Activated CD4-positive, alpha-beta T cell treated with anti-CD3 and anti-CD28 coated beads, Interleukin-2, amount 10 ng/mL, durations not matched to agents 24 days and 14 days (primary cell): ENCODE data around the gene ZNF317. TPM values are rescaled to one million over a fixed set of nuclear protein-coding genes. Genes with fewer than 3 reads are reported as not detected.

Experiments used
- DNase-seq: peaks from one replicate; pipeline ENCODE4 v3.0.0; 2022
- H3K27ac Mint-ChIP-seq: one replicate; pipeline ENCODE4 v1.8.0; 2022; ENCODE audit warnings: mild to moderate bottlenecking, mixed read lengths
- H3K27me3 Mint-ChIP-seq: one replicate; pipeline ENCODE4 v1.8.0; 2022; ENCODE audit warnings: mixed read lengths
- H3K36me3 Mint-ChIP-seq: one replicate; pipeline ENCODE4 v1.8.0; 2022; ENCODE audit warnings: low read depth, mild to moderate bottlenecking, mixed read lengths
- H3K4me1 Mint-ChIP-seq: one replicate; pipeline ENCODE4 v1.8.0; 2021; ENCODE audit warnings: mixed read lengths
- H3K4me3 Mint-ChIP-seq: one replicate; pipeline ENCODE4 v1.8.0; 2022; ENCODE audit warnings: mild to moderate bottlenecking, moderate library complexity, mixed read lengths
- H3K9me3 Mint-ChIP-seq: one replicate; pipeline ENCODE4 v1.8.0; 2021; ENCODE audit warnings: mixed read lengths
- intact Hi-C: fragments of 100-400 bp; cut with micrococcal nuclease; formaldehyde crosslinking; loops from one replicate; pipeline ENCODE4 v1.15.1; 2023
- total RNA-seq: library from RNA; stranded (reverse); gene quantifications from 2 replicates; pipeline ENCODE4 v1.2.3, GENCODE V29; 2022

ZNF317 gene
- total RNA-seq: 47.1 and 50.2 TPM in 2 replicates

- peaks cover 4% of the 10 kb centered on the region for H3K9me3 Mint-ChIP-seq
- no peaks in the 10 kb centered on the region for H3K27me3 Mint-ChIP-seq
- intact Hi-C loops: loop anchor here (1.0 to 2.0 kb wide), 5 partner anchors 168 to 656 kb away; partner anchors contain the start of genes MBD3L1, ZNF266, ZNF558 and ZNF561
- peak within 1 kb of the TSS; percentile 97 for H3K4me3 Mint-ChIP-seq
- H3K4me1 Mint-ChIP-seq: peaks cover 24% of the 10 kb centered on the region
- H3K36me3 Mint-ChIP-seq: peaks cover 40% of the 10 kb centered on the region
- DNase-seq: peak; percentile 97
- H3K27ac Mint-ChIP-seq: peak within 1 kb of the TSS; percentile 97
Observed at GRCh38 chr19:9140159-9140874, at the start of gene ZNF317. Gene ZNF317 (plus strand): TSS chr19:9140397. CDS start chr19:9156017, 15,620 bp downstream.

- intact Hi-C loops: no loop called here
- Mint-ChIP-seq H3K9me3 (peaks cover 5% of the 10 kb centered on the region), H3K4me1 (no peaks in the 10 kb centered on the region), H3K27ac (no peak within 1 kb of the TSS), H3K27me3 (no peaks in the 10 kb centered on the region), H3K36me3 (no peaks in the 10 kb centered on the region), H3K4me3 (no peak within 1 kb of the TSS)
- DNase-seq: no peak
Observed at GRCh38 chr19:9107375-9107774, 32.8 kb upstream of the ZNF317 start, which contains the start of gene OR7G2. Gene OR7G2 (minus strand): TSS chr19:9107475. CDS start chr19:9103243, 4,232 bp downstream.

GRCh38 chr19:9109959-9110358 lies 30.2 kb upstream of the ZNF317 start:
- Mint-ChIP-seq H3K27me3 (no peaks in the 10 kb centered on the region), H3K27ac (no peak overlapping the region), H3K9me3 (peaks cover 5% of the 10 kb centered on the region), H3K4me3 (no peak overlapping the region), H3K4me1 (no peaks in the 10 kb centered on the region), H3K36me3 (no peaks in the 10 kb centered on the region)
- DNase-seq: no peak
- intact Hi-C loops: no loop called here

GRCh38 chr19:9115307-9115813 lies 24.8 kb upstream of the ZNF317 start, which contains the start of gene OR7G1:
Gene OR7G1 (minus strand): TSS chr19:9115763. CDS start chr19:9115763, 0 bp downstream.
- H3K9me3 Mint-ChIP-seq: peaks cover 5% of the 10 kb centered on the region
- H3K36me3 Mint-ChIP-seq: no peaks in the 10 kb centered on the region
- no peak within 1 kb of the TSS for H3K4me3 Mint-ChIP-seq
- intact Hi-C loops: no loop called here
- no peaks in the 10 kb centered on the region for H3K4me1 Mint-ChIP-seq
- no peak for DNase-seq
- no peak within 1 kb of the TSS for H3K27ac Mint-ChIP-seq
- H3K27me3 Mint-ChIP-seq: no peaks in the 10 kb centered on the region

GRCh38 chr19:9116547-9116946 lies 23.6 kb upstream of the ZNF317 start:
- Mint-ChIP-seq H3K27me3 (no peaks in the 10 kb centered on the region), H3K4me1 (no peaks in the 10 kb centered on the region), H3K27ac (no peak overlapping the region), H3K36me3 (no peaks in the 10 kb centered on the region), H3K4me3 (no peak overlapping the region), H3K9me3 (peaks cover 7% of the 10 kb centered on the region)
- intact Hi-C loops: no loop called here
- DNase-seq: no peak

GRCh38 chr19:9126900-9127405 lies 13.2 kb upstream of the ZNF317 start, which contains the start of gene OR7G3:
Gene OR7G3 (minus strand): TSS chr19:9126950. CDS start chr19:9126950, 0 bp downstream.
- no peak for DNase-seq
- no peaks in the 10 kb centered on the region for H3K27me3 Mint-ChIP-seq
- no peak within 1 kb of the TSS for H3K4me3 Mint-ChIP-seq
- no peak within 1 kb of the TSS for H3K27ac Mint-ChIP-seq
- H3K9me3 Mint-ChIP-seq: no peaks in the 10 kb centered on the region
- no peaks in the 10 kb centered on the region for H3K36me3 Mint-ChIP-seq
- peaks cover 2% of the 10 kb centered on the region for H3K4me1 Mint-ChIP-seq
- intact Hi-C loops: no loop called here

GRCh38 chr19:9128171-9128570 lies 12.0 kb upstream of the ZNF317 start:
- H3K27ac Mint-ChIP-seq: no peak overlapping the region
- no peak for DNase-seq
- H3K4me3 Mint-ChIP-seq: no peak overlapping the region
- H3K36me3 Mint-ChIP-seq: no peaks in the 10 kb centered on the region
- intact Hi-C loops: no loop called here
- no peaks in the 10 kb centered on the region for H3K9me3 Mint-ChIP-seq
- peaks cover 2% of the 10 kb centered on the region for H3K4me1 Mint-ChIP-seq
- no peaks in the 10 kb centered on the region for H3K27me3 Mint-ChIP-seq

- intact Hi-C loops: no loop called here
- H3K27ac Mint-ChIP-seq: no peak overlapping the region
- H3K27me3 Mint-ChIP-seq: no peaks in the 10 kb centered on the region
- H3K4me3 Mint-ChIP-seq: no peak overlapping the region
- peaks cover 2% of the 10 kb centered on the region for H3K4me1 Mint-ChIP-seq
- no peaks in the 10 kb centered on the region for H3K36me3 Mint-ChIP-seq
- DNase-seq: peak; percentile 58
- H3K9me3 Mint-ChIP-seq: no peaks in the 10 kb centered on the region
Observed at GRCh38 chr19:9130965-9131364, 9.2 kb upstream of the ZNF317 start.

- Mint-ChIP-seq H3K36me3 (no peaks in the 10 kb centered on the region), H3K4me1 (peaks cover 4% of the 10 kb centered on the region), H3K4me3 (no peak overlapping the region), H3K27me3 (no peaks in the 10 kb centered on the region), H3K9me3 (no peaks in the 10 kb centered on the region), H3K27ac (no peak overlapping the region)
- intact Hi-C loops: no loop called here
- DNase-seq: no peak
Observed at GRCh38 chr19:9132422-9132821, 7.8 kb upstream of the ZNF317 start.

GRCh38 chr19:9139609-9140158 lies 513 bp upstream of the ZNF317 start:
- intact Hi-C loops: loop anchor here (1.0 to 5.0 kb wide), 7 partner anchors 68 to 888 kb away; partner anchors contain the start of genes MBD3L1, ZNF266, ZNF558 and ZNF561
- H3K27me3 Mint-ChIP-seq: no peaks in the 10 kb centered on the region
- H3K36me3 Mint-ChIP-seq: peaks cover 34% of the 10 kb centered on the region
- H3K27ac Mint-ChIP-seq: peak overlapping the region; percentile 97
- H3K9me3 Mint-ChIP-seq: peaks cover 4% of the 10 kb centered on the region
- H3K4me3 Mint-ChIP-seq: peak overlapping the region; percentile 97
- peaks cover 24% of the 10 kb centered on the region for H3K4me1 Mint-ChIP-seq
- no peak for DNase-seq

GRCh38 chr19:9144920-9145319 lies 4.7 kb downstream of the ZNF317 start:
- intact Hi-C loops: no loop called here

GRCh38 chr19:9146882-9147281 lies 6.7 kb downstream of the ZNF317 start:
- no peak overlapping the region for H3K4me3 Mint-ChIP-seq
- intact Hi-C loops: no loop called here
- H3K9me3 Mint-ChIP-seq: peaks cover 43% of the 10 kb centered on the region
- H3K36me3 Mint-ChIP-seq: peaks cover 90% of the 10 kb centered on the region
- DNase-seq: no peak
- H3K27ac Mint-ChIP-seq: no peak overlapping the region
- peaks cover 9% of the 10 kb centered on the region for H3K4me1 Mint-ChIP-seq
- H3K27me3 Mint-ChIP-seq: no peaks in the 10 kb centered on the region

More at GRCh38 chr19:9144920-9145319, 4.7 kb downstream of the ZNF317 start:
- peaks cover 17% of the 10 kb centered on the region for H3K4me1 Mint-ChIP-seq
- DNase-seq: no peak
- peaks cover 28% of the 10 kb centered on the region for H3K9me3 Mint-ChIP-seq
- peaks cover 82% of the 10 kb centered on the region for H3K36me3 Mint-ChIP-seq
- H3K4me3 Mint-ChIP-seq: no peak overlapping the region
- no peaks in the 10 kb centered on the region for H3K27me3 Mint-ChIP-seq
- H3K27ac Mint-ChIP-seq: no peak overlapping the region

GRCh38 chr19:9148697-9149096 lies 8.5 kb downstream of the ZNF317 start:
- DNase-seq: no peak
- intact Hi-C loops: no loop called here
- Mint-ChIP-seq H3K4me3 (no peak overlapping the region), H3K4me1 (peaks cover 4% of the 10 kb centered on the region), H3K9me3 (peaks cover 48% of the 10 kb centered on the region), H3K36me3 (peaks cover 95% of the 10 kb centered on the region), H3K27me3 (no peaks in the 10 kb centered on the region), H3K27ac (no peak overlapping the region)

- Mint-ChIP-seq H3K27me3 (no peaks in the 10 kb centered on the region), H3K9me3 (peaks cover 57% of the 10 kb centered on the region), H3K36me3 (peaks cover 96% of the 10 kb centered on the region), H3K4me1 (peaks cover 4% of the 10 kb centered on the region), H3K4me3 (no peak overlapping the region), H3K27ac (no peak overlapping the region)
- intact Hi-C loops: no loop called here
- DNase-seq: no peak
Observed at GRCh38 chr19:9149997-9150396, 9.8 kb downstream of the ZNF317 start.
